SK-N-SH (cell line): ENCODE measurements around the gene AK5. TPM values are rescaled to one million over a fixed set of nuclear protein-coding genes. Genes with fewer than 3 reads are reported as not detected.

Source experiments
- CTCF ChIA-PET: fragments of 300-600, 350-600 bp; formaldehyde crosslinking; extraction: SDS; loops from one replicate; lab custom pipeline; 2021; lab: Yijun Ruan, JAX
- POLR2A ChIA-PET: fragments of 350-600 bp; sonication (Branson Sonifier 250); formaldehyde crosslinking; extraction: SDS; loops from one replicate; lab custom pipeline; 2020; ENCODE audit warnings: antibody characterized with exemption, inconsistent platforms; lab: Yijun Ruan, JAX
- DNase-seq: peaks from one replicate; pipeline ENCODE4 v3.0.0; 2012
- H2AFZ ChIP-seq: fragments of 200-600 bp; sonication (generic); 2 replicates; pipeline ENCODE4 v1.8.1; 2016; ENCODE audit warnings: antibody characterized with exemption, mild to moderate bottlenecking, low read depth
- H3F3A ChIP-seq: fragments of 200-600 bp; sonication (generic); replicated peaks from 2 replicates; pipeline ENCODE3; 2016; ENCODE audit warnings: antibody characterized with exemption, mild to moderate bottlenecking; ENCODE audit not compliant: insufficient read depth
- H3K27ac ChIP-seq, 2 experiments: fragments of 200-500 bp in 1 of 2; fragments of 200-600 bp in 1 of 2; sonication (Bioruptor generic) in 1 of 2; sonication (generic), shearing (Covaris generic) in 1 of 2; 2 replicates each; pipeline versions ENCODE4 v1.5.1 to v1.6.1; 2014 to 2016; ENCODE audit warnings: low read depth in 2 of 2, inconsistent platforms in 1 of 2, low read length in 1 of 2, mild to moderate bottlenecking in 1 of 2, mixed read lengths in 1 of 2
- H3K27me3 ChIP-seq: fragments of 200-600 bp; sonication (generic), shearing (Covaris generic); 2 replicates; pipeline ENCODE4 v1.6.1; 2016; ENCODE audit warnings: mixed run types; ENCODE audit not compliant: insufficient read depth
- H3K36me3 ChIP-seq, 2 experiments: fragments of 200-500 bp in 1 of 2; fragments of 200-600 bp in 1 of 2; sonication (Bioruptor generic) in 1 of 2; sonication (generic) in 1 of 2; replicated peaks in 1 of 2; 2 replicates each; pipeline versions ENCODE3 to v1.5.1; 2014 to 2016; ENCODE audit warnings: low read length in 1 of 2, mild to moderate bottlenecking in 1 of 2; ENCODE audit not compliant: insufficient read depth in 2 of 2, control insufficient read depth in 1 of 2
- H3K4me1 ChIP-seq, 2 experiments: fragments of 200-500 bp in 1 of 2; fragments of 200-600 bp in 1 of 2; sonication (Bioruptor generic) in 1 of 2; sonication (generic), shearing (Covaris generic) in 1 of 2; 2 replicates each; pipeline versions ENCODE4 v1.5.1 to v1.6.1; 2014 to 2016; ENCODE audit warnings: low read depth in 1 of 2, low read length in 1 of 2, mixed run types in 1 of 2; ENCODE audit not compliant: insufficient read depth in 2 of 2, control insufficient read depth in 1 of 2
- H3K4me2 ChIP-seq: fragments of 200-600 bp; sonication (generic), shearing (Covaris generic); 2 replicates; pipeline ENCODE4 v1.6.1; 2017; ENCODE audit warnings: mixed run types
- H3K4me3 ChIP-seq, 2 experiments: fragments of 200-500 bp in 1 of 2; fragments of 200-600 bp in 1 of 2; sonication (Bioruptor generic) in 1 of 2; sonication (generic), shearing (Covaris generic) in 1 of 2; 2 replicates each; pipeline versions ENCODE4 v1.5.1 to v1.8.1; 2014 to 2016; ENCODE audit warnings: low read depth in 2 of 2, inconsistent platforms in 1 of 2, low read length in 1 of 2, mild to moderate bottlenecking in 1 of 2, mixed read lengths in 1 of 2, moderate library complexity in 1 of 2
- H3K79me2 ChIP-seq: fragments of 200-600 bp; sonication (generic); 2 replicates; pipeline ENCODE4 v1.8.1; 2017; ENCODE audit warnings: mild to moderate bottlenecking; ENCODE audit not compliant: insufficient read depth
- H3K9ac ChIP-seq: fragments of 200-600 bp; sonication (generic); 2 replicates; pipeline ENCODE4 v1.6.1; 2017; ENCODE audit warnings: mixed run types
- H3K9me2 ChIP-seq: fragments of 200-600 bp; sonication (generic); 2 replicates; pipeline ENCODE4 v1.6.1; 2017; ENCODE audit warnings: mixed run types
- H3K9me3 ChIP-seq: fragments of 200-600 bp; sonication (generic); 2 replicates; pipeline ENCODE4 v1.6.1; 2017; ENCODE audit warnings: mixed run types, mild to moderate bottlenecking, moderate library complexity
- H4K20me1 ChIP-seq: fragments of 200-600 bp; sonication (generic); 2 replicates; pipeline ENCODE4 v1.6.1; 2017; ENCODE audit warnings: mild to moderate bottlenecking, mixed run types; ENCODE audit not compliant: insufficient read depth
- CTCF ChIP-seq: fragments of 200-600 bp; sonication (generic); IDR thresholded peaks from 2 replicates; pipeline ENCODE4 v1.6.1; 2017; ENCODE audit warnings: antibody characterized with exemption, mild to moderate bottlenecking, moderate library complexity
- EZH2phosphoT487 ChIP-seq: fragments of 200-600 bp; sonication (generic); IDR thresholded peaks from 2 replicates; pipeline ENCODE4 v1.6.1; 2017; ENCODE audit warnings: low read depth, mixed run types, mild to moderate bottlenecking, antibody characterized with exemption, moderate library complexity, borderline replicate concordance
- FOXM1 ChIP-seq: IDR thresholded peaks from 2 replicates; pipeline ENCODE4 v1.4.0; 2012; ENCODE audit warnings: low read depth, mild to moderate bottlenecking
- GABPA ChIP-seq: IDR thresholded peaks from 2 replicates; pipeline ENCODE4 v1.4.0; 2012; ENCODE audit warnings: low read depth, mild to moderate bottlenecking
- GATA2 ChIP-seq: sonication (generic); formaldehyde crosslinking; IDR thresholded peaks from 2 replicates; pipeline ENCODE4 v1.5.0; 2020; ENCODE audit warnings: mild to moderate bottlenecking, missing genetic modification reagents
- IRF3 ChIP-seq: fragments of 150-350 bp; IDR thresholded peaks from 2 replicates; pipeline ENCODE4 v1.6.1; 2016; ENCODE audit warnings: mild to moderate bottlenecking, low read depth, low read length
- JUND ChIP-seq: IDR thresholded peaks from 2 replicates; pipeline ENCODE4 v1.4.0; 2012
- MEF2A ChIP-seq: IDR thresholded peaks from 2 replicates; pipeline ENCODE4 v1.4.0; 2012; ENCODE audit warnings: low read depth, borderline replicate concordance
- MXI1 ChIP-seq: IDR thresholded peaks from 2 replicates; pipeline ENCODE4 v1.6.1; 2012; ENCODE audit warnings: mild to moderate bottlenecking, low read depth, low read length, improper control_type of control experiment
- NFIC ChIP-seq: IDR thresholded peaks from 2 replicates; pipeline ENCODE4 v1.4.0; 2012; ENCODE audit warnings: borderline replicate concordance
- NRF1 ChIP-seq: IDR thresholded peaks from 2 replicates; pipeline ENCODE4 v1.6.1; 2012; ENCODE audit warnings: low read depth, mild to moderate bottlenecking, low read length
- RFX5 ChIP-seq: IDR thresholded peaks from 2 replicates; pipeline ENCODE4 v1.6.1; 2012; ENCODE audit warnings: mild to moderate bottlenecking, improper control_type of control experiment, low read length
- RXRA ChIP-seq: IDR thresholded peaks from 2 replicates; pipeline ENCODE4 v1.4.0; 2012; ENCODE audit warnings: low read depth, mild to moderate bottlenecking, borderline replicate concordance
- SMC3 ChIP-seq: IDR thresholded peaks from 2 replicates; pipeline ENCODE4 v1.6.1; 2012; ENCODE audit warnings: low read depth, low read length, improper control_type of control experiment
- TAF1 ChIP-seq: IDR thresholded peaks from 2 replicates; pipeline ENCODE4 v1.6.1; 2012; ENCODE audit warnings: low read depth, mild to moderate bottlenecking, low read length, moderate library complexity, borderline replicate concordance
- TCF12 ChIP-seq: IDR thresholded peaks from 2 replicates; pipeline ENCODE4 v1.4.0; 2012
- USF1 ChIP-seq: IDR thresholded peaks from 2 replicates; pipeline ENCODE4 v1.4.0; 2012; ENCODE audit warnings: low read depth, borderline replicate concordance
- USF2 ChIP-seq: fragments of 150-350 bp; IDR thresholded peaks from 2 replicates; pipeline ENCODE4 v1.6.1; 2017; ENCODE audit warnings: antibody characterized with exemption, low read length, low read depth, borderline replicate concordance
- YY1 ChIP-seq: IDR thresholded peaks from 2 replicates; pipeline ENCODE4 v1.4.0; 2012; ENCODE audit warnings: low read depth, mild to moderate bottlenecking
- ZBTB33 ChIP-seq: IDR thresholded peaks from 2 replicates; pipeline ENCODE4 v1.4.0; 2012; ENCODE audit warnings: low read depth, borderline replicate concordance
- WGBS: methylation state at CpG from one replicate; pipeline ENCODE4 v1.1.6; 2017; ENCODE audit warnings: low lambda C conversion rate; 5-methylcytosine and 5-hydroxymethylcytosine counted together
- polyA plus RNA-seq, 3 experiments: library from polyadenylated mRNA; depleted of rRNA; stranded (reverse); fragments of >200 nt; gene quantifications; 2 replicates each; pipeline ENCODE4 v1.2.3, GENCODE V29; 2012

AK5 gene
- polyA plus RNA-seq, 1 of the 3 experiments (the other 2 are of a cell fraction) = 22.9 TPM

- Histone ChIP-seq H3K27ac (no peak overlapping the region), H3K9ac (no peak overlapping the region), H2AFZ (no peak overlapping the region), H3K4me1 (no peaks in the 10 kb centered on the region; a peak in 1 of 4 replicates), H3K4me2 (no peak overlapping the region), H3F3A (peaks cover 16% of the 10 kb centered on the region), H3K9me2 (no peaks in the 10 kb centered on the region), H3K9me3 (0 out of 2 replicates have a peak, but pooled peaks cover 2% of the 10 kb centered on the region), H4K20me1 (no peaks in the 10 kb centered on the region), H3K4me3 (no peak overlapping the region), H3K27me3 (no peaks in the 10 kb centered on the region), H3K79me2 (no peaks in the 10 kb centered on the region), H3K36me3 (peaks cover 0 to 31% of the 10 kb centered on the region in 2 experiments)
- no peak for DNase-seq
- TF ChIP-seq NRF1 (no peak), TCF12 (no peak), CTCF (no peak), RXRA (no peak), ZBTB33 (no peak), RFX5 (no peak), USF2 (no peak), SMC3 (no peak), FOXM1 (no peak), YY1 (no peak), USF1 (no peak), IRF3 (no peak), GATA2 (no peak), TAF1 (no peak), NFIC (no peak), MEF2A (no peak), EZH2phosphoT487 (no peak), GABPA (no peak), JUND (no peak), MXI1 (no peak)
- WGBS = 98% methylated on average over 3 of the region's 3 CpGs
- CTCF ChIA-PET = interaction anchor here (0.7 to 1.4 kb wide), 3 partner anchors 9 to 62 kb away, joined by 3 read pairs; no protein-coding TSS in a partner anchor
- POLR2A ChIA-PET = interaction anchor here (0.7 kb wide), 1 partner anchor 19 kb away, joined by 3 read pairs; no protein-coding TSS in a partner anchor
These were observed 139.8 kb downstream of the AK5 start for GRCh38 chr1:77421504-77422233.
